MCF 10A (cell line): Measurements from ENCODE around the gene RXFP1. TPM values are rescaled to one million over a fixed set of nuclear protein-coding genes. Genes with fewer than 3 reads are reported as not detected.

ENCODE experiments used
- BruUV-seq: library from RNA; stranded (reverse); fragments of 400-500 nt; replicated peaks from 2 replicates; lab custom pipeline; 2021; lab: Mats Ljungman, UMichigan
- CTCF ChIA-PET: fragments of 300-600 bp; sonication (Branson Sonifier 250); formaldehyde crosslinking; extraction: SDS; loops from one replicate; lab custom pipeline; 2021; ENCODE audit warnings: antibody characterized with exemption, inconsistent platforms; lab: Yijun Ruan, JAX
- POLR2A ChIA-PET: fragments of 300-600, 350-650 bp; sonication (Branson Sonifier 250); formaldehyde crosslinking; extraction: SDS; loops from one replicate; lab custom pipeline; 2020; ENCODE audit warnings: antibody characterized with exemption, inconsistent platforms; lab: Yijun Ruan, JAX
- DNase-seq: peaks from one replicate; pipeline ENCODE4 v3.0.0-alpha.2; 2018; ENCODE audit not compliant: unreplicated experiment
- H3K27ac Mint-ChIP-seq: one replicate; pipeline ENCODE4 v1.8.0; 2022; ENCODE audit warnings: mild to moderate bottlenecking, low read depth, mixed read lengths; ENCODE audit not compliant: unreplicated experiment
- H3K27me3 Mint-ChIP-seq: one replicate; pipeline ENCODE4 v1.8.0; 2022; ENCODE audit warnings: mixed read lengths; ENCODE audit not compliant: insufficient read depth, unreplicated experiment
- H3K36me3 Mint-ChIP-seq: one replicate; pipeline ENCODE4 v1.8.0; 2022; ENCODE audit warnings: mild to moderate bottlenecking, moderate library complexity, mixed read lengths; ENCODE audit not compliant: insufficient read depth, unreplicated experiment
- H3K4me1 Mint-ChIP-seq: one replicate; pipeline ENCODE4 v1.8.0; 2022; ENCODE audit warnings: mixed read lengths; ENCODE audit not compliant: insufficient read depth, unreplicated experiment
- H3K4me3 Mint-ChIP-seq: one replicate; pipeline ENCODE4 v1.8.0; 2022; ENCODE audit warnings: mild to moderate bottlenecking, moderate library complexity, mixed read lengths; ENCODE audit not compliant: unreplicated experiment
- H3K9me3 Mint-ChIP-seq: one replicate; pipeline ENCODE4 v1.8.0; 2022; ENCODE audit warnings: mixed read lengths; ENCODE audit not compliant: unreplicated experiment
- intact Hi-C: fragments of 100-400 bp; cut with micrococcal nuclease; formaldehyde crosslinking; loops from 2 replicates; pipeline ENCODE4 v1.14.1; 2022
- total RNA-seq: library from RNA; stranded (reverse); gene quantifications from 2 replicates; pipeline ENCODE4 v1.2.3, GENCODE V29; 2022
- TF ChIP-seq, protein P1 (sequence below): fragments of 200-600 bp; IDR thresholded peaks from one replicate; pipeline ENCODE4 v1.8.0; 2022; ENCODE audit warnings: antibody characterized with exemption, mild to moderate bottlenecking; ENCODE audit not compliant: unreplicated experiment

RXFP1 gene
- total RNA-seq, 1 experiment from 2014 or later: 4.7 TPM

DNA sequence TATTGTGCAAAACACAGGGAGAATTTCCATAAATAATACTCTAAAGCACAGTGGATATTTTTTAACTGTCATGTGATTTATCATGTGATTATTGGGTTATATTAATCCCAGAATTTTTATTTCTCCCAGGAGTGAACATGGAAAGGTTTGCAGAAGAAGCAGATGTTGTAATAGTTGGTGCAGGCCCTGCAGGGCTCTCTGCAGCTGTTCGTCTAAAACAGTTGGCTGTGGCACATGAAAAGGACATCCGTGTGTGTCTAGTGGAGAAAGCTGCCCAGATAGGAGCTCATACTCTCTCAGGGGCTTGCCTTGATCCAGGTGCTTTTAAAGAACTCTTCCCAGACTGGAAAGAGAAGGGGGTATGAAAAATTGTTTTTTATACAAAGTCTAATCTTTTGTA, 160.4 kb downstream of the RXFP1 start:
- Mint-ChIP-seq H3K9me3 (no peaks in the 10 kb centered on the region), H3K4me3 (no peak overlapping the region), H3K36me3 (no peaks in the 10 kb centered on the region), H3K27me3 (no peaks in the 10 kb centered on the region), H3K27ac (no peak overlapping the region), H3K4me1 (no peaks in the 10 kb centered on the region)
- TF ChIP-seq, protein P1, sequence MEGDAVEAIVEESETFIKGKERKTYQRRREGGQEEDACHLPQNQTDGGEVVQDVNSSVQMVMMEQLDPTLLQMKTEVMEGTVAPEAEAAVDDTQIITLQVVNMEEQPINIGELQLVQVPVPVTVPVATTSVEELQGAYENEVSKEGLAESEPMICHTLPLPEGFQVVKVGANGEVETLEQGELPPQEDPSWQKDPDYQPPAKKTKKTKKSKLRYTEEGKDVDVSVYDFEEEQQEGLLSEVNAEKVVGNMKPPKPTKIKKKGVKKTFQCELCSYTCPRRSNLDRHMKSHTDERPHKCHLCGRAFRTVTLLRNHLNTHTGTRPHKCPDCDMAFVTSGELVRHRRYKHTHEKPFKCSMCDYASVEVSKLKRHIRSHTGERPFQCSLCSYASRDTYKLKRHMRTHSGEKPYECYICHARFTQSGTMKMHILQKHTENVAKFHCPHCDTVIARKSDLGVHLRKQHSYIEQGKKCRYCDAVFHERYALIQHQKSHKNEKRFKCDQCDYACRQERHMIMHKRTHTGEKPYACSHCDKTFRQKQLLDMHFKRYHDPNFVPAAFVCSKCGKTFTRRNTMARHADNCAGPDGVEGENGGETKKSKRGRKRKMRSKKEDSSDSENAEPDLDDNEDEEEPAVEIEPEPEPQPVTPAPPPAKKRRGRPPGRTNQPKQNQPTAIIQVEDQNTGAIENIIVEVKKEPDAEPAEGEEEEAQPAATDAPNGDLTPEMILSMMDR: no peak
- intact Hi-C loops: no loop called here
- DNase-seq: no peak
- ChIA-PET POLR2A (interaction anchor here (1.0 kb wide), 1 partner anchor 25 kb away, joined by 3 read pairs; no protein-coding TSS in a partner anchor), CTCF (interaction anchor here (0.6 to 1.4 kb wide), 2 partner anchors 426 to 632 kb away, joined by 4 read pairs; no protein-coding TSS in a partner anchor)
- no TSS peak for BruUV-seq

DNA sequence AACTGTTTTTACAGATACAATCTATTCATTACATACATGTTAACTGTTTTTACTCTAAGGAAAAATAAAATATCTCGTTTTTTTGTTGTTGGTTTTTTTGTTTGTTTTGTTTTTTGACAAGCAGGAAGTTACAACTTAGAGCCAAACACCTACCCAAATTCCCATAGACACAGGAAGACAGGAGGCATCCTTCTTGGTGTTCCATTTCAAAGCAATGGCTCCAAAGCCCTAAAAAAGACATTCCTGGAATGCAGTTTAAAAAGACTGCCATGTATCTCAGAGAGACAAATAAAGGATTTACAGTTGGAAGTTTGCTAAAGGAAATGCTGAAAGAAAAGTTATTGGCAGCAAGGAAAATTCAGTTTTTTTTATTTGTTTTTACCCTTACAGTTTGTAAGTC, 167.1 kb downstream of the RXFP1 start:
- Mint-ChIP-seq H3K9me3 (no peaks in the 10 kb centered on the region), H3K4me1 (no peaks in the 10 kb centered on the region), H3K27ac (no peak overlapping the region), H3K27me3 (no peaks in the 10 kb centered on the region), H3K36me3 (no peaks in the 10 kb centered on the region), H3K4me3 (no peak overlapping the region)
- ChIA-PET CTCF (no interaction called here), POLR2A (no interaction called here)
- intact Hi-C loops: no loop called here
- no peak for DNase-seq
- TF ChIP-seq, protein P1: no peak
- BruUV-seq: no TSS peak

Other genes starting within 250 kb of the RXFP1 start
- gene C4orf46, start 150.0 kb downstream of the RXFP1 start, total RNA-seq: 6.3 and 7.0 TPM in 2 replicates
- 15.8 and 19.2 TPM in 2 replicates for gene ETFDH, start 150.4 kb downstream of the RXFP1 start, total RNA-seq
- 29.2 and 36.6 TPM in 2 replicates for gene PPID, start 201.5 kb downstream of the RXFP1 start, total RNA-seq
- gene FNIP2, start 247.1 kb downstream of the RXFP1 start, total RNA-seq: 6.4 and 9.3 TPM in 2 replicates